Measurements from ENCODE around the gene ATG16L1. TPM values are rescaled to one million over a fixed set of nuclear protein-coding genes. Genes with fewer than 3 reads are reported as not detected.
A peak's percentile ranks its signal among the peaks of the same experiment; 100 is the strongest.

The ATG16L1 gene
- total RNA-seq, 2 experiments from 2014 or later, result 31.8 to 44.9 TPM

GRCh38 chr2:233248999-233249398 is 2.5 kb upstream of the ATG16L1 start:
- intact Hi-C loops (cut with micrococcal nuclease; ENCODE audit: unreplicated experiment), result no loop called here
- Histone ChIP-seq H3K27ac (ENCODE audit: low read depth, low read length, poor library complexity, severe bottlenecking) (no peak overlapping the region), H3K36me3 (ENCODE audit: insufficient read depth, low read length) (peaks cover 10% of the 10 kb centered on the region), H2AFZ (ENCODE audit: low read length) (no peak overlapping the region), H3K4me3 (ENCODE audit: low read depth, low read length, poor library complexity, severe bottlenecking) (no peak overlapping the region), H3K79me2 (ENCODE audit: insufficient read depth, low read depth, low read length) (peaks cover 23% of the 10 kb centered on the region), H4K20me1 (ENCODE audit: insufficient read depth, low read length) (peaks cover 17% of the 10 kb centered on the region), H3K4me1 (ENCODE audit: insufficient read depth, low read length, poor library complexity, severe bottlenecking) (peaks cover 33% of the 10 kb centered on the region), H3K9me2 (ENCODE audit: insufficient read depth, low read length) (no peaks in the 10 kb centered on the region), H3K9me3 (ENCODE audit: low read length) (peaks cover 10% of the 10 kb centered on the region; the same call in 1 of the 2 replicates), H3K4me2 (ENCODE audit: low read length) (no peak overlapping the region)
- TF ChIP-seq, protein P1, sequence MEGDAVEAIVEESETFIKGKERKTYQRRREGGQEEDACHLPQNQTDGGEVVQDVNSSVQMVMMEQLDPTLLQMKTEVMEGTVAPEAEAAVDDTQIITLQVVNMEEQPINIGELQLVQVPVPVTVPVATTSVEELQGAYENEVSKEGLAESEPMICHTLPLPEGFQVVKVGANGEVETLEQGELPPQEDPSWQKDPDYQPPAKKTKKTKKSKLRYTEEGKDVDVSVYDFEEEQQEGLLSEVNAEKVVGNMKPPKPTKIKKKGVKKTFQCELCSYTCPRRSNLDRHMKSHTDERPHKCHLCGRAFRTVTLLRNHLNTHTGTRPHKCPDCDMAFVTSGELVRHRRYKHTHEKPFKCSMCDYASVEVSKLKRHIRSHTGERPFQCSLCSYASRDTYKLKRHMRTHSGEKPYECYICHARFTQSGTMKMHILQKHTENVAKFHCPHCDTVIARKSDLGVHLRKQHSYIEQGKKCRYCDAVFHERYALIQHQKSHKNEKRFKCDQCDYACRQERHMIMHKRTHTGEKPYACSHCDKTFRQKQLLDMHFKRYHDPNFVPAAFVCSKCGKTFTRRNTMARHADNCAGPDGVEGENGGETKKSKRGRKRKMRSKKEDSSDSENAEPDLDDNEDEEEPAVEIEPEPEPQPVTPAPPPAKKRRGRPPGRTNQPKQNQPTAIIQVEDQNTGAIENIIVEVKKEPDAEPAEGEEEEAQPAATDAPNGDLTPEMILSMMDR (conservative IDR thresholded peaks at IDR 0.05; ENCODE audit: low read length), result no peak
- no peak for TF ChIP-seq EZH2phosphoT487 (IDR thresholded peaks at IDR 0.05; ENCODE audit: borderline replicate concordance, low read depth, low read length)
- BruUV-seq (replicated peaks), result no TSS peak
- ChIA-PET POLR2A (interaction anchor here (0.7 to 3.1 kb wide), 5 partner anchors 25 to 404 kb away, joined by 3 to 16 read pairs (median 3); no protein-coding TSS in a partner anchor), CTCF (ENCODE audit: unreplicated experiment) (interaction anchor here (0.6 kb wide), 1 partner anchor 189 kb away, joined by 3 read pairs; the partner anchor contains the start of gene INPP5D)
- no peak for DNase-seq (ENCODE audit: low spot score)

DNA sequence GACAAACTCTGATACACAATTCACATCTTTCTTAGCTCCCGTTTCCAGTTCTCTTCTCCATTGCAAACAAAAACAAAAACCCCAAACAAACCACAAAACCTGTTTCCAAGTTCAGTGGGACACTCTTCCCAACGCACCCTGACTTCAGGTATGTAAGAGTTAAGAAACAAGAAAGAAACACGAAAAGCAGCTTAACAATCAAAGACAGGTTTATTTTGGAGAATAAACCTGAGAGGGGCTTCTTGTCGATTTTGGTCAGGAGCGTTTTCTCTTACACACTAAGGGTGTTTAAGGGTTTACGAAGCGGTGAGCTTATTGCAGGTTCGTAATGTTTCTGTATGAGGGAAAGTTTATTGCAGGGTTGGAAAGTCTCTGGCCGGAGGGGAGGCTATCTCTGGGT is 905 bp upstream of the ATG16L1 start:
- Histone ChIP-seq H3K9me2 (ENCODE audit: insufficient read depth, low read length) (no peaks in the 10 kb centered on the region), H3K4me1 (ENCODE audit: insufficient read depth, low read length, poor library complexity, severe bottlenecking) (peaks cover 41% of the 10 kb centered on the region), H4K20me1 (ENCODE audit: insufficient read depth, low read length) (peaks cover 23% of the 10 kb centered on the region), H2AFZ (ENCODE audit: low read length) (peak overlapping the region; percentile 96; the same call in 1 of the 2 replicates), H3K36me3 (ENCODE audit: insufficient read depth, low read length) (peaks cover 21% of the 10 kb centered on the region), H3K79me2 (ENCODE audit: insufficient read depth, low read depth, low read length) (peaks cover 38% of the 10 kb centered on the region), H3K4me2 (ENCODE audit: low read length) (peak overlapping the region; percentile 67; the same call in 1 of the 2 replicates), H3K9me3 (ENCODE audit: low read length) (peaks cover 10% of the 10 kb centered on the region; the same call in 1 of the 2 replicates), H3K27ac (ENCODE audit: low read depth, low read length, poor library complexity, severe bottlenecking) (peak overlapping the region; percentile 71), H3K4me3 (ENCODE audit: low read depth, low read length, poor library complexity, severe bottlenecking) (no peak overlapping the region)
- ChIA-PET CTCF (ENCODE audit: unreplicated experiment) (interaction anchor here (0.6 to 0.8 kb wide), 2 partner anchors 190 to 196 kb away, joined by 3 to 4 read pairs; partner anchors contain the start of gene INPP5D), POLR2A (interaction anchor here (0.6 to 3.1 kb wide), 13 partner anchors 10 to 353 kb away, joined by 3 to 16 read pairs (median 4); partner anchors contain the start of gene INPP5D)
- no peak for DNase-seq (ENCODE audit: low spot score)
- intact Hi-C loops (cut with micrococcal nuclease; ENCODE audit: unreplicated experiment), result loop anchor here (2.0 kb wide), 4 partner anchors 28 to 490 kb away; no protein-coding TSS in a partner anchor
- no TSS peak for BruUV-seq (replicated peaks)
- TF ChIP-seq, protein P1 (conservative IDR thresholded peaks at IDR 0.05; ENCODE audit: low read length), result no peak
- TF ChIP-seq EZH2phosphoT487 (IDR thresholded peaks at IDR 0.05; ENCODE audit: borderline replicate concordance, low read depth, low read length), result no peak

GRCh38 chr2:233250985-233251305 is 528 bp upstream of the ATG16L1 start:
- BruUV-seq (replicated peaks), result TSS peak; percentile 83
- H3K4me1 ChIP-seq (ENCODE audit: insufficient read depth, low read length, poor library complexity, severe bottlenecking), result peaks cover 43% of the 10 kb centered on the region

More at GRCh38 chr2:233250985-233251305, 528 bp upstream of the ATG16L1 start:
- no peak for DNase-seq (ENCODE audit: low spot score)
- H3K4me2 ChIP-seq (ENCODE audit: low read length), result peak overlapping the region; percentile 67
- H4K20me1 ChIP-seq (ENCODE audit: insufficient read depth, low read length), result peaks cover 24% of the 10 kb centered on the region
- ChIA-PET POLR2A (interaction anchor here (0.6 to 3.1 kb wide), 11 partner anchors 11 to 201 kb away, joined by 3 to 16 read pairs (median 4); partner anchors contain the start of gene INPP5D), CTCF (ENCODE audit: unreplicated experiment) (interaction anchor here (0.6 kb wide), 1 partner anchor 190 kb away, joined by 4 read pairs; the partner anchor contains the start of gene INPP5D)
- no peaks in the 10 kb centered on the region for H3K9me2 ChIP-seq (ENCODE audit: insufficient read depth, low read length)
- H3K9me3 ChIP-seq (ENCODE audit: low read length), result peaks cover 10% of the 10 kb centered on the region; the same call in 1 of the 2 replicates
- H3K36me3 ChIP-seq (ENCODE audit: insufficient read depth, low read length), result peaks cover 25% of the 10 kb centered on the region
- intact Hi-C loops (cut with micrococcal nuclease; ENCODE audit: unreplicated experiment), result loop anchor here (1.0 to 2.0 kb wide), 9 partner anchors 28 to 640 kb away; partner anchors contain the start of gene INPP5D
- TF ChIP-seq, protein P1 (conservative IDR thresholded peaks at IDR 0.05; ENCODE audit: low read length), result no peak
- TF ChIP-seq EZH2phosphoT487 (IDR thresholded peaks at IDR 0.05; ENCODE audit: borderline replicate concordance, low read depth, low read length), result no peak
- H3K79me2 ChIP-seq (ENCODE audit: insufficient read depth, low read depth, low read length), result peaks cover 41% of the 10 kb centered on the region
- peak overlapping the region; percentile 96 for H3K4me3 ChIP-seq (ENCODE audit: low read depth, low read length, poor library complexity, severe bottlenecking)
- peak overlapping the region; percentile 96 for H2AFZ ChIP-seq (ENCODE audit: low read length)
- peak overlapping the region; percentile 71 for H3K27ac ChIP-seq (ENCODE audit: low read depth, low read length, poor library complexity, severe bottlenecking)
